K562 (cell line): ENCODE data around the gene PIK3R1. TPM values are rescaled to one million over a fixed set of nuclear protein-coding genes. Genes with fewer than 3 reads are reported as not detected.

Source experiments
- CBX3 ChIP-seq, 2 experiments: IDR thresholded peaks; 1 replicate in 1 of 2; 2 replicates in 1 of 2; pipeline ENCODE4 v1.6.1; 2012; ENCODE audit warnings: inconsistent platforms in 2 of 2, low read length in 2 of 2, borderline replicate concordance in 1 of 2, control low read depth in 1 of 2
- EHMT2 ChIP-seq: fragments of 450-650 bp; IDR thresholded peaks from 2 replicates; pipeline ENCODE4 v1.6.1; 2018; ENCODE audit warnings: antibody characterized with exemption
- FOXK2 ChIP-seq, 2 experiments: fragments of 450-650 bp; IDR thresholded peaks in 1 of 2; conservative IDR thresholded peaks in 1 of 2; 2 replicates each; pipeline ENCODE4 v1.6.1; 2016; ENCODE audit warnings: low read depth in 2 of 2, mild to moderate bottlenecking in 1 of 2
- GMEB1 ChIP-seq: fragments of 250-450 bp; sonication (Bioruptor Pico); IDR thresholded peaks from 2 replicates; pipeline ENCODE4 v1.4.0; 2020; ENCODE audit warnings: mild to moderate bottlenecking
- KDM4B ChIP-seq, 2 experiments: fragments of 450-650 bp in 1 of 2; sonication (generic) in 1 of 2; IDR thresholded peaks; 2 replicates each; pipeline ENCODE4 v1.6.1; 2016 to 2017; ENCODE audit warnings: borderline replicate concordance in 2 of 2, antibody characterized with exemption in 1 of 2, low read depth in 1 of 2, mild to moderate bottlenecking in 1 of 2
- NFIX ChIP-seq: fragments of 250-450 bp; sonication (Bioruptor Pico); IDR thresholded peaks from 2 replicates; pipeline ENCODE4 v1.4.0; 2020; ENCODE audit warnings: low read depth, mild to moderate bottlenecking, moderate library complexity
- THRAP3 ChIP-seq: fragments of 450-650 bp; IDR thresholded peaks from 2 replicates; pipeline ENCODE4 v1.6.1; 2016; ENCODE audit warnings: mild to moderate bottlenecking, inconsistent platforms, borderline replicate concordance
- ZBTB40 ChIP-seq, 2 experiments: fragments of 450-650 bp in 1 of 2; sonication (generic) in 1 of 2; formaldehyde crosslinking in 1 of 2; IDR thresholded peaks; 2 replicates each; pipeline versions ENCODE4 v1.7.1 to v1.9.0; 2016 to 2022; ENCODE audit warnings: inconsistent platforms in 1 of 2, mild to moderate bottlenecking in 1 of 2, missing genetic modification reagents in 1 of 2
- ZNF280B ChIP-seq: fragments of 250-450 bp; sonication (Bioruptor Pico); IDR thresholded peaks from 2 replicates; pipeline ENCODE4 v1.5.1; 2021; ENCODE audit warnings: mild to moderate bottlenecking
- ZNF449 ChIP-seq: fragments of 250-450 bp; sonication (Bioruptor Pico); IDR thresholded peaks from 2 replicates; pipeline ENCODE4 v1.8.0; 2022; ENCODE audit warnings: moderate library complexity, mild to moderate bottlenecking, inconsistent platforms
- polyA plus RNA-seq, 8 experiments: library from polyadenylated mRNA; depleted of rRNA in 4 of 8; stranded (reverse) in 5 of 8; unstranded in 3 of 8; fragments of >200 nt; fragmentation: Nextera tagmentation in 2 of 8; fragmentation: Illumina TruSeq in 1 of 8; extraction: Ambion mirVana in 2 of 8; extraction: Trizol in 1 of 8; gene quantifications; 2 replicates each; pipeline versions ENCODE4 v1.2.1 to v1.2.3, GENCODE V29; 2011 to 2014; ENCODE audit warnings: inconsistent platforms in 1 of 8, missing spikeins in 1 of 8
- total RNA-seq, 7 experiments: library from RNA; depleted of rRNA in 6 of 7; stranded (reverse); fragments of >200 nt in 6 of 7; fragmentation: Illumina TruSeq in 2 of 7; extraction: Trizol in 2 of 7; gene quantifications; 2 replicates each; pipeline versions ENCODE4 v1.2.1 to v1.2.3, GENCODE V29; 2011 to 2021; ENCODE audit warnings: low replicate concordance in 1 of 7

PIK3R1 gene
- total and polyA plus RNA-seq, 9 of the 15 experiments (the other 6 are each of a cell fraction or from before 2014, with no cell fraction given) = 1.1 to 9.7 (median 4.8) TPM

GRCh38 chr5:68344447-68345111 is 129.0 kb downstream of the PIK3R1 start (continued):
- TF ChIP-seq ZBTB40 (IDR thresholded peaks at IDR 0.05) (0 out of 2 replicates have a peak, but pooled peaks have one; percentile 32), ZBTB40 (CRISPR knock-in tag; IDR thresholded peaks at IDR 0.05) (no peak), CBX3 (IDR thresholded peaks at IDR 0.05; ENCODE audit: borderline replicate concordance in 1 of 2, low read length in 2 of 2) (peak in 1 of 2 experiments; percentile 37; a peak in 1 of 3 replicates), THRAP3 (no peak), KDM4B (IDR thresholded peaks at IDR 0.05; ENCODE audit: borderline replicate concordance in 2 of 2, low read depth in 1 of 2) (no peak), ZNF280B (no peak), ZNF449 (CRISPR knock-in tag) (no peak), FOXK2 (conservative IDR thresholded peaks at IDR 0.05 in 1 of 2, IDR thresholded peaks at IDR 0.05 in 1 of 2; ENCODE audit: low read depth in 2 of 2) (peak; percentile 46 to 48; a peak in 1 of 4 replicates), EHMT2 (peak; percentile 78), NFIX (CRISPR knock-in tag) (no peak), GMEB1 (CRISPR knock-in tag) (no peak)
